GM23248 (cell line): ENCODE data around the gene RAB35.

Experiments used
- EZH2 ChIP-seq: fragments of 200-600 bp; sonication (generic); IDR thresholded peaks from 2 replicates; pipeline ENCODE4 v1.6.1; 2018; ENCODE audit warnings: antibody characterized with exemption, mild to moderate bottlenecking; ENCODE audit not compliant: insufficient read depth, poor library complexity, severe bottlenecking
- EZH2phosphoT487 ChIP-seq: fragments of 200-600 bp; sonication (generic); IDR thresholded peaks from 2 replicates; pipeline ENCODE4 v1.6.1; 2018; ENCODE audit warnings: antibody characterized with exemption, moderate library complexity, mild to moderate bottlenecking, low read depth; ENCODE audit not compliant: insufficient read depth

DNA sequence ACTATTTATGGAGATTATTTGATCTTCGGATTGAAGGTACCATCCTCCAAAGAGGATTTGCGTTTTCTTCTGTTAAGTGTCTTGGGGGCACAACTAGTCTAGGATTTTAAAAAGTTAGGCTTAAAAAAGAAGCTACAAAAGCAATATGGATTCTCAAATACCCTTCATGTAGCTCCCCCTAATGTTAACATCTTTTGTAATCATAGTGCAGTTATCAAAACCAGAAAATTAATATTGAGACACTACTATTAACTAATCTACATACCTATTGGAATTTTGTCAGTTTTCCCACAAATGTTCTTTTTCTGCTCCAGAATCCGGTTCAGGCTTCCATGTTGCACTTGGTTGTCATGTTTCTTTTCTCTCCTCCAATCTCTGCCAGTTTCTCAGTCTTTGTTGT lies 65.0 kb downstream of the RAB35 start:
- TF ChIP-seq EZH2phosphoT487 (no peak), EZH2 (no peak)
